DND-41 (cell line): Measurements from ENCODE around the gene IFIH1.

ENCODE experiments used
- ATAC-seq: fragments of 200-7000 bp; cut with Tn5 transposase; 3 replicates; pipeline ENCODE4 v1.9.1; 2021; ENCODE audit warnings: low read depth; ENCODE audit not compliant: insufficient read depth
- DNase-seq: peaks from one replicate; pipeline ENCODE4 v3.0.0-alpha.2; 2020
- H2AFZ ChIP-seq: 2 replicates; pipeline ENCODE4 v1.6.0; 2012; ENCODE audit warnings: low read depth, low read length
- H3K27ac ChIP-seq: 2 replicates; pipeline ENCODE4 v1.5.1; 2012; ENCODE audit warnings: low read length, inconsistent platforms
- H3K27me3 ChIP-seq: fragments of 200-600 bp; sonication (generic); 2 replicates; pipeline ENCODE4 v1.6.0; 2012; ENCODE audit warnings: low read length, mild to moderate bottlenecking, inconsistent platforms; ENCODE audit not compliant: insufficient read depth, poor library complexity
- H3K36me3 ChIP-seq: 2 replicates; pipeline ENCODE4 v1.5.1; 2012; ENCODE audit warnings: low read length, inconsistent platforms; ENCODE audit not compliant: insufficient read depth
- H3K4me1 ChIP-seq: 2 replicates; pipeline ENCODE4 v1.5.1; 2012; ENCODE audit warnings: mild to moderate bottlenecking, low read length; ENCODE audit not compliant: insufficient read depth
- H3K4me2 ChIP-seq: 2 replicates; pipeline ENCODE4 v1.6.0; 2012; ENCODE audit warnings: mild to moderate bottlenecking, moderate library complexity, low read length, inconsistent platforms; ENCODE audit not compliant: insufficient read depth
- H3K4me3 ChIP-seq, 2 experiments: fragments of 200-600 bp in 1 of 2; shearing (Covaris generic) in 1 of 2; 2 replicates each; pipeline ENCODE4 v1.5.1; 2012 to 2016; ENCODE audit warnings: inconsistent platforms in 2 of 2, low read length in 2 of 2, mild to moderate bottlenecking in 2 of 2, low read depth in 1 of 2, moderate library complexity in 1 of 2
- H3K79me2 ChIP-seq: 2 replicates; pipeline ENCODE4 v1.6.0; 2012; ENCODE audit warnings: low read length, inconsistent platforms; ENCODE audit not compliant: insufficient read depth
- H3K9ac ChIP-seq: 2 replicates; pipeline ENCODE4 v1.6.0; 2012; ENCODE audit warnings: low read depth, mild to moderate bottlenecking, inconsistent platforms, low read length, moderate library complexity
- H3K9me3 ChIP-seq: 2 replicates; pipeline ENCODE4 v1.5.1; 2012; ENCODE audit warnings: low read length, moderate library complexity, mild to moderate bottlenecking, inconsistent platforms; ENCODE audit not compliant: insufficient read depth, severe bottlenecking
- H4K20me1 ChIP-seq: 2 replicates; pipeline ENCODE4 v1.6.0; 2012; ENCODE audit warnings: low read length; ENCODE audit not compliant: insufficient read depth
- EZH2 ChIP-seq: IDR thresholded peaks from 3 replicates; pipeline ENCODE4 v1.6.1; 2012; ENCODE audit warnings: borderline replicate concordance, low read depth, mild to moderate bottlenecking, moderate library complexity, low read length, inconsistent platforms; ENCODE audit not compliant: severe bottlenecking
- TF ChIP-seq, protein P1 (sequence below): IDR thresholded peaks from 2 replicates; pipeline ENCODE4 v1.5.1; 2012; ENCODE audit warnings: borderline replicate concordance, low read length, moderate library complexity, mild to moderate bottlenecking; ENCODE audit not compliant: poor library complexity, severe bottlenecking; ENCODE audit errors: extremely low read depth

The IFIH1 gene

DNA sequence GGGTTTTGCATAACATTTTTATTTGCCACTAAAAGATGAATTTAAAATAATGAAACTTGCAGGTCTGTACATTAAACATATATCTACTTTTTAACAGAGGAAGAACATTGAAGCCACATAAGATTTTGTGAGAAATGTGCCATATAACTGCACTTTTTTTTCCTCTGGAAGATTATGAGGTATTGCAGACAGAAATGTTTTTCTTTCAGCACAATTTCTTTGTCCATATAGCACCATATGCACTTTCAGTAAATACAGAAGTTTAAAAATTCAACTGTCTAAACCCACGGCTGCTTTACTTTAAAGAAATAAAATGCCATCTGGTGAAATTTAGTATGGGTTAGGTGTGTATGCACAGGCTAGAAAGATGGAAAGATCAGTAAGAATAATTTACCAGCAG is 74.8 kb downstream of the IFIH1 start:
- Histone ChIP-seq H3K9ac (no peak overlapping the region), H3K36me3 (no peaks in the 10 kb centered on the region), H3K79me2 (no peaks in the 10 kb centered on the region), H3K27ac (no peak overlapping the region), H3K4me1 (no peaks in the 10 kb centered on the region), H4K20me1 (no peaks in the 10 kb centered on the region), H3K4me3 (no peak overlapping the region), H3K27me3 (peaks cover 6% of the 10 kb centered on the region), H3K4me2 (no peak overlapping the region), H3K9me3 (no peaks in the 10 kb centered on the region), H2AFZ (no peak overlapping the region)
- DNase-seq: no peak
- no peak for ATAC-seq
- TF ChIP-seq, protein P1, sequence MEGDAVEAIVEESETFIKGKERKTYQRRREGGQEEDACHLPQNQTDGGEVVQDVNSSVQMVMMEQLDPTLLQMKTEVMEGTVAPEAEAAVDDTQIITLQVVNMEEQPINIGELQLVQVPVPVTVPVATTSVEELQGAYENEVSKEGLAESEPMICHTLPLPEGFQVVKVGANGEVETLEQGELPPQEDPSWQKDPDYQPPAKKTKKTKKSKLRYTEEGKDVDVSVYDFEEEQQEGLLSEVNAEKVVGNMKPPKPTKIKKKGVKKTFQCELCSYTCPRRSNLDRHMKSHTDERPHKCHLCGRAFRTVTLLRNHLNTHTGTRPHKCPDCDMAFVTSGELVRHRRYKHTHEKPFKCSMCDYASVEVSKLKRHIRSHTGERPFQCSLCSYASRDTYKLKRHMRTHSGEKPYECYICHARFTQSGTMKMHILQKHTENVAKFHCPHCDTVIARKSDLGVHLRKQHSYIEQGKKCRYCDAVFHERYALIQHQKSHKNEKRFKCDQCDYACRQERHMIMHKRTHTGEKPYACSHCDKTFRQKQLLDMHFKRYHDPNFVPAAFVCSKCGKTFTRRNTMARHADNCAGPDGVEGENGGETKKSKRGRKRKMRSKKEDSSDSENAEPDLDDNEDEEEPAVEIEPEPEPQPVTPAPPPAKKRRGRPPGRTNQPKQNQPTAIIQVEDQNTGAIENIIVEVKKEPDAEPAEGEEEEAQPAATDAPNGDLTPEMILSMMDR: no peak
- TF ChIP-seq EZH2: no peak

DNA sequence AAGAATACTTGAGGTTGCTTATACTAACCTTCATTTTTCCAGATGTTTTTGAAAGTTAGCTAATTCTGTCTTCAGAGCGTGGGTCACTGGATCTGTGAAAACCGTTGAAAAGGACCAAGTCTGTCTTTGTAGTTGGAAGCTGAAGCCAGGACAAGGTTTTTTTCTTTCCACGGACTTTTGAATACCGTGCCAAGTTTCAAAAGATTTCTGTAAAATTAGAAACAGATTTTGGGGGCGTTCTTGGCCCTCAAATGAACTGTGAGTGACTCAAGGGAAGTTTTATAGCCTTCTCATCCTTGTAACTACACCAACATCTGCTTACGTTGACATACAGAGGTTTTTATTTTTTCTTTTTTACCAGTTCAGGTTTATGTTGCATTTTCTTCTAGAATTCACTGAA is 75.2 kb downstream of the IFIH1 start, which contains the start of gene FAP:
FAP (minus strand) TSS at position 152 of the 400 bp plus-strand sequence; CDS start at position 34, 118 bp downstream.
- H4K20me1 ChIP-seq: no peaks in the 10 kb centered on the region
- H3K4me2 ChIP-seq: no peak within 1 kb of the TSS
- peaks cover 6% of the 10 kb centered on the region for H3K27me3 ChIP-seq
- no peak within 1 kb of the TSS for H2AFZ ChIP-seq
- H3K27ac ChIP-seq: no peak within 1 kb of the TSS
- ATAC-seq (no peak), DNase-seq (no peak)
- TF ChIP-seq, protein P1: no peak
- no peak for TF ChIP-seq EZH2
- no peak within 1 kb of the TSS for H3K4me3 ChIP-seq
- no peaks in the 10 kb centered on the region for H3K4me1 ChIP-seq
- H3K79me2 ChIP-seq: no peaks in the 10 kb centered on the region
- H3K36me3 ChIP-seq: no peaks in the 10 kb centered on the region
- H3K9ac ChIP-seq: no peak within 1 kb of the TSS
- H3K9me3 ChIP-seq: no peaks in the 10 kb centered on the region

DNA sequence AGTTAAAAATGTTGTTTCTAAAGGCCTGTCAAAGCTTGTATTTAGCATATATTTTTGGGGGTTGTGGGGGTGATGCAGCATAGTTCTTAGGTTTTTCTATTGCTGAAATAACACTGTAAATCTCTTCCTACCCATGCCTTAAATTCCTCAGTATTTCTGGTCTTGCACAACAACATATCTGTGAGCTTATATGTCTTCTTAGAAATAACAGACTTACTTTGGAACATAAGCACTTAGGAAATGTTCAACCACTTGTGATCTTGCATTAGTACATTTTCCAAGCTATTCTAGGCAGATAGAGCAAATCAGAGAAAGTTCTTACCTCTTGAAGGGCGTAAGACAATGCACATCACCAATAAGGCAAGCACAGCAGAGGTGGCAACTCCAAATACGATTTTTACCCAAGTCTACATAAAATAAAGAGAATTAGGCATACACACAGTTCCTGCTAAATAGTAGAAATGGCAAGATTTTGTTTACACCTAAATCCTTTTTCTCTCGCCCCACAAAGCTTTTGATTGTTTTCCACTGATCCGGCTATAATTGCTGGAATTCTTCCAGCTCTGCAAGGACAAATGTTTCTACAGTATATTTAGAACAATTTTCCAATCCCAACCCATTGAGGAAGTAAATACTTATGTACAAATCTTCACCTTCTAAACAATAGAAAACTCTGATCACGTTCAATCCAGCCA is 75.8 kb downstream of the IFIH1 start:
- Histone ChIP-seq H3K4me2 (no peak overlapping the region), H3K27me3 (peaks cover 6% of the 10 kb centered on the region), H3K4me1 (no peaks in the 10 kb centered on the region), H3K79me2 (no peaks in the 10 kb centered on the region), H3K4me3 (no peak overlapping the region), H3K36me3 (no peaks in the 10 kb centered on the region), H4K20me1 (no peaks in the 10 kb centered on the region), H3K27ac (no peak overlapping the region), H2AFZ (no peak overlapping the region), H3K9me3 (no peaks in the 10 kb centered on the region), H3K9ac (no peak overlapping the region)
- ATAC-seq (no peak), DNase-seq (no peak)
- TF ChIP-seq, protein P1: no peak
- TF ChIP-seq EZH2: no peak

DNA sequence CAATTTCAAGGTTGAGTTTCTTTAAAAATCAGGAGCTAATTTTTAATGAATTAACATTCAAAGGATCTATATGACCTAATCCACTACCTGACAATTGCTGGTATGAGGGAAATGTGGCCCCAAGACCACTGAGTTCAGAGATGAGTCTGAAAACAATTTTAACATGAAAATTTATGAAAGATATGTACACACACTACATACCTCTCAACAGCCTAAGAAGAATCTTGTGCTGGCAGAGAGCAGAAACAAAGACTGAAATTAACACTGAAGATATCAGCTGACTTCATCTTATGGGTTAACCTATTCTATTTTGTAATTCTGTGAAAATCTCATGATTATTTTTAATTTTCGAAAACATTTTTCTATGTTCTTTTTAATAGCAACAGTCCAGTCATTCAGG is 76.9 kb downstream of the IFIH1 start:
- H3K4me1 ChIP-seq: no peaks in the 10 kb centered on the region
- H3K79me2 ChIP-seq: no peaks in the 10 kb centered on the region
- no peak for ATAC-seq
- H3K4me3 ChIP-seq: no peak overlapping the region
- no peak overlapping the region for H2AFZ ChIP-seq
- H3K36me3 ChIP-seq: no peaks in the 10 kb centered on the region
- H3K27ac ChIP-seq: no peak overlapping the region
- no peaks in the 10 kb centered on the region for H3K9me3 ChIP-seq
- no peak for TF ChIP-seq EZH2
- TF ChIP-seq, protein P1: no peak
- peaks cover 6% of the 10 kb centered on the region for H3K27me3 ChIP-seq
- H3K4me2 ChIP-seq: no peak overlapping the region
- no peak for DNase-seq
- no peak overlapping the region for H3K9ac ChIP-seq
- no peaks in the 10 kb centered on the region for H4K20me1 ChIP-seq
